PC-9 (cell line): ENCODE results near the gene KRTAP10-9. TPM values are rescaled to one million over a fixed set of nuclear protein-coding genes. Genes with fewer than 3 reads are reported as not detected.

Experiments used
- BruUV-seq: library from RNA; stranded (reverse); fragments of 400-500 nt; replicated peaks from 2 replicates; lab custom pipeline; 2021; lab: Mats Ljungman, UMichigan
- CTCF ChIA-PET: fragments of 300-600 bp; sonication (Branson Sonifier 250); formaldehyde crosslinking; loops from one replicate; lab custom pipeline; 2022; ENCODE audit warnings: antibody characterized with exemption; lab: Charles Lee
- POLR2A ChIA-PET: fragments of 300-600 bp; sonication (Branson Sonifier 250); formaldehyde crosslinking; loops from one replicate; lab custom pipeline; 2022; ENCODE audit warnings: antibody characterized with exemption; ENCODE audit not compliant: unreplicated experiment; lab: Charles Lee
- DNase-seq, 2 experiments: peaks; one replicate each; pipeline versions ENCODE4 v3.0.0 to v3.0.0-alpha.2; 2015 to 2022; ENCODE audit warnings: mixed read lengths in 1 of 2
- H2AFZ ChIP-seq: fragments of 200-600 bp; sonication (generic); 2 replicates; pipeline ENCODE4 v1.8.1; 2017; ENCODE audit warnings: antibody characterized with exemption
- H3F3A ChIP-seq: fragments of 200-600 bp; sonication (generic); 2 replicates; pipeline ENCODE4 v1.8.1; 2017; ENCODE audit warnings: antibody characterized with exemption, mild to moderate bottlenecking, low read depth; ENCODE audit not compliant: insufficient read depth
- H3K27ac ChIP-seq: fragments of 200-600 bp; sonication (generic); 2 replicates; pipeline ENCODE4 v1.6.1; 2016; ENCODE audit warnings: mixed run types
- H3K27me3 ChIP-seq: fragments of 200-600 bp; sonication (generic); 2 replicates; pipeline ENCODE4 v1.6.1; 2016; ENCODE audit warnings: low read depth, mixed run types; ENCODE audit not compliant: insufficient read depth
- H3K36me3 ChIP-seq: fragments of 200-600 bp; sonication (generic); 2 replicates; pipeline ENCODE4 v1.6.1; 2016; ENCODE audit warnings: low read depth, mixed run types
- H3K4me1 ChIP-seq: fragments of 200-600 bp; sonication (generic); replicated peaks from 2 replicates; pipeline ENCODE4 v1.6.1; 2016; ENCODE audit warnings: mixed run types; ENCODE audit not compliant: insufficient read depth
- H3K4me2 ChIP-seq: fragments of 200-600 bp; sonication (generic); 2 replicates; pipeline ENCODE4 v1.6.1; 2017; ENCODE audit warnings: mixed run types
- H3K4me3 ChIP-seq: fragments of 200-600 bp; sonication (generic); 2 replicates; pipeline ENCODE4 v1.6.1; 2016; ENCODE audit warnings: mixed run types
- H3K79me2 ChIP-seq: fragments of 200-600 bp; sonication (generic); 2 replicates; pipeline ENCODE4 v1.6.1; 2017; ENCODE audit warnings: low read depth, mixed run types
- H3K9me2 ChIP-seq: fragments of 200-600 bp; sonication (generic); 2 replicates; pipeline ENCODE4 v1.8.1; 2017; ENCODE audit warnings: mild to moderate bottlenecking; ENCODE audit not compliant: insufficient read depth
- H3K9me3 ChIP-seq: fragments of 200-600 bp; sonication (generic); 2 replicates; pipeline ENCODE4 v1.8.1; 2016; ENCODE audit warnings: low read depth; ENCODE audit not compliant: insufficient read depth
- H4K20me1 ChIP-seq: fragments of 200-600 bp; sonication (generic); 2 replicates; pipeline ENCODE4 v1.8.1; 2017; ENCODE audit not compliant: insufficient read depth
- EZH2 ChIP-seq: fragments of 200-600 bp; sonication (generic); IDR thresholded peaks from 2 replicates; pipeline ENCODE4 v1.8.0; 2017; ENCODE audit warnings: antibody characterized with exemption, low read depth
- intact Hi-C: fragments of 100-400 bp; cut with micrococcal nuclease; formaldehyde crosslinking; loops from one replicate; pipeline ENCODE4 v1.10.0; 2022; ENCODE audit not compliant: unreplicated experiment
- total RNA-seq: library from RNA; stranded (reverse); gene quantifications from 2 replicates; pipeline ENCODE4 v1.2.3, GENCODE V29; 2021
- TF ChIP-seq, protein P1 (sequence below): fragments of 200-600 bp; sonication (generic); conservative IDR thresholded peaks from 2 replicates; pipeline ENCODE4 v1.6.1; 2017; ENCODE audit warnings: mixed run types, antibody characterized with exemption, mild to moderate bottlenecking, moderate library complexity

KRTAP10-9 gene
- total RNA-seq, 1 experiment from 2014 or later = not detected

DNA sequence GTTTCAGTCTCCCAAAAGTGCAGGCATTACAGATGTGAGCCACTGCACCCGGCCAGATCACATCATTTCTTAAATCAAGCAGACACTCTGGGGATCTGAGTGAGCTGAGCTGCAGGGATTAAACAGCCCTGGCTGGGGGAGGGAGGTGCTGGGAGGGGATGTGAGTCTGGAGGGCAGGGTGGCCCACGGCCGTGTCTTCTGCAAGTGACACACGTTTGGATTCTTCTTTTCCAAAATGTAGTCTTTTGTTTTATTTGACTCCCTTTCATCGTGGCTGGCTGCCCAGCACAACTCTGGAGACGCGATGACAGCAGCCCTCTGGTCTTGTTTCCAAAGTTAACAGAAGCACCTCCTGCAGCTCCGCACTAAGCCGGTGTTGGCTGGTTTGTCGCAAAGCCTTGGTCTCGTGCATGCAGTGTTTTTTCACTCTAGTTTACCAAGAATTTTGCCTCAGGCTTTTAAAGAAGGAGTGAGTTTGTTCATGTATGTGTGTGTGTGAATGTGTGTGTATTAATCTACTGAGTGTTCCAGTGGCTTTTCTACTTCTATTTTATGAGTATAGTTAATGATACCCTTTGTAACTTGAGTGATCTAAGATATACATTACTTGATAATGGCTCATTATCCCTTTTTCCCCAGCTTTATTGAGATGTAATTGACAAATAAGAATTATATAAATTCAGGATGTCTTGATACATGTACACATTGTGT lies 43.6 kb upstream of the KRTAP10-9 start:
- intact Hi-C loops = no loop called here
- H3F3A ChIP-seq = no peaks in the 10 kb centered on the region

GRCh38 chr21:44583800-44584147 lies 43.1 kb upstream of the KRTAP10-9 start:
- Histone ChIP-seq H3K9me2 (no peaks in the 10 kb centered on the region), H3K4me3 (no peak overlapping the region), H3K36me3 (no peaks in the 10 kb centered on the region), H2AFZ (no peak overlapping the region), H3K27me3 (peaks cover 28% of the 10 kb centered on the region), H3K27ac (no peak overlapping the region), H3K79me2 (no peaks in the 10 kb centered on the region), H4K20me1 (no peaks in the 10 kb centered on the region), H3F3A (no peaks in the 10 kb centered on the region), H3K9me3 (no peaks in the 10 kb centered on the region), H3K4me2 (no peak overlapping the region), H3K4me1 (no peaks in the 10 kb centered on the region)
- TF ChIP-seq, protein P1, sequence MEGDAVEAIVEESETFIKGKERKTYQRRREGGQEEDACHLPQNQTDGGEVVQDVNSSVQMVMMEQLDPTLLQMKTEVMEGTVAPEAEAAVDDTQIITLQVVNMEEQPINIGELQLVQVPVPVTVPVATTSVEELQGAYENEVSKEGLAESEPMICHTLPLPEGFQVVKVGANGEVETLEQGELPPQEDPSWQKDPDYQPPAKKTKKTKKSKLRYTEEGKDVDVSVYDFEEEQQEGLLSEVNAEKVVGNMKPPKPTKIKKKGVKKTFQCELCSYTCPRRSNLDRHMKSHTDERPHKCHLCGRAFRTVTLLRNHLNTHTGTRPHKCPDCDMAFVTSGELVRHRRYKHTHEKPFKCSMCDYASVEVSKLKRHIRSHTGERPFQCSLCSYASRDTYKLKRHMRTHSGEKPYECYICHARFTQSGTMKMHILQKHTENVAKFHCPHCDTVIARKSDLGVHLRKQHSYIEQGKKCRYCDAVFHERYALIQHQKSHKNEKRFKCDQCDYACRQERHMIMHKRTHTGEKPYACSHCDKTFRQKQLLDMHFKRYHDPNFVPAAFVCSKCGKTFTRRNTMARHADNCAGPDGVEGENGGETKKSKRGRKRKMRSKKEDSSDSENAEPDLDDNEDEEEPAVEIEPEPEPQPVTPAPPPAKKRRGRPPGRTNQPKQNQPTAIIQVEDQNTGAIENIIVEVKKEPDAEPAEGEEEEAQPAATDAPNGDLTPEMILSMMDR = no peak
- TF ChIP-seq EZH2 = no peak
- ChIA-PET CTCF (no interaction called here), POLR2A (no interaction called here)
- no peak for DNase-seq
- no TSS peak for BruUV-seq
- intact Hi-C loops = no loop called here

More for the DNA sequence above, 43.6 kb upstream of the KRTAP10-9 start:
- Histone ChIP-seq H3K4me1 (no peaks in the 10 kb centered on the region), H3K27ac (no peak overlapping the region), H3K4me2 (no peak overlapping the region), H3K4me3 (no peak overlapping the region), H3K9me2 (no peaks in the 10 kb centered on the region), H2AFZ (no peak overlapping the region), H3K27me3 (peaks cover 30% of the 10 kb centered on the region), H3K79me2 (no peaks in the 10 kb centered on the region), H3K9me3 (no peaks in the 10 kb centered on the region), H4K20me1 (no peaks in the 10 kb centered on the region), H3K36me3 (no peaks in the 10 kb centered on the region)
- no TSS peak for BruUV-seq
- no peak for TF ChIP-seq EZH2
- TF ChIP-seq, protein P1 = no peak
- ChIA-PET CTCF (no interaction called here), POLR2A (no interaction called here)
- no peak for DNase-seq

- Histone ChIP-seq H2AFZ (no peak overlapping the region), H3K4me3 (no peak overlapping the region), H3K27ac (no peak overlapping the region), H3K4me1 (no peaks in the 10 kb centered on the region), H3K79me2 (no peaks in the 10 kb centered on the region), H3K9me2 (no peaks in the 10 kb centered on the region), H3F3A (no peaks in the 10 kb centered on the region), H3K9me3 (no peaks in the 10 kb centered on the region), H4K20me1 (no peaks in the 10 kb centered on the region), H3K27me3 (peaks cover 35% of the 10 kb centered on the region), H3K36me3 (no peaks in the 10 kb centered on the region), H3K4me2 (no peak overlapping the region)
- BruUV-seq = no TSS peak
- ChIA-PET POLR2A (no interaction called here), CTCF (no interaction called here)
- intact Hi-C loops = no loop called here
- DNase-seq = no peak
- TF ChIP-seq, protein P1 = no peak
- TF ChIP-seq EZH2 = no peak
Observed at GRCh38 chr21:44585892-44586291, 41.0 kb upstream of the KRTAP10-9 start.
